H7 (cell line): ENCODE results near the gene PPP2R5C. TPM values are rescaled to one million over a fixed set of nuclear protein-coding genes. Genes with fewer than 3 reads are reported as not detected.

Source experiments
- DNase-seq: peaks from one replicate; pipeline ENCODE4 v3.0.0; 2012
- H3K27me3 ChIP-seq: 2 replicates; pipeline ENCODE4 v1.6.0; 2011; ENCODE audit warnings: mild to moderate bottlenecking, low read length; ENCODE audit not compliant: control insufficient read depth, insufficient read depth
- H3K36me3 ChIP-seq: replicated peaks from 2 replicates; pipeline ENCODE4 v1.5.1; 2011; ENCODE audit warnings: low read length; ENCODE audit not compliant: control insufficient read depth, insufficient read depth
- H3K4me3 ChIP-seq: 2 replicates; pipeline ENCODE4 v1.5.1; 2011; ENCODE audit warnings: low read depth, mild to moderate bottlenecking, control low read depth, low read length, moderate library complexity; ENCODE audit not compliant: insufficient read depth
- total RNA-seq: library from RNA; depleted of rRNA; stranded (reverse); fragments of >200 nt; shearing (Covaris generic); gene quantifications from 2 replicates; pipeline ENCODE4 v1.2.3, GENCODE V29; 2014

Gene PPP2R5C
- total RNA-seq, 1 experiment from 2014 or later: 46.7 TPM

GRCh38 chr14:101920271-101920670 is 158.8 kb downstream of the PPP2R5C start:
- H3K36me3 ChIP-seq: peaks cover 1% of the 10 kb centered on the region; the same call in 1 of the 2 replicates
- H3K4me3 ChIP-seq: no peak overlapping the region
- H3K27me3 ChIP-seq: no peaks in the 10 kb centered on the region
- DNase-seq: no peak

- Histone ChIP-seq H3K4me3 (no peak overlapping the region), H3K27me3 (no peaks in the 10 kb centered on the region), H3K36me3 (peaks cover 1% of the 10 kb centered on the region; the same call in 1 of the 2 replicates)
- DNase-seq: no peak
These were observed 161.4 kb downstream of the PPP2R5C start for GRCh38 chr14:101922866-101923265.

- Histone ChIP-seq H3K36me3 (peaks cover 1% of the 10 kb centered on the region; the same call in 1 of the 2 replicates), H3K4me3 (no peak overlapping the region), H3K27me3 (no peaks in the 10 kb centered on the region)
- DNase-seq: no peak
These were observed 163.6 kb downstream of the PPP2R5C start for GRCh38 chr14:101925152-101925551.

- no peak overlapping the region for H3K4me3 ChIP-seq
- H3K36me3 ChIP-seq: peaks cover 1% of the 10 kb centered on the region; the same call in 1 of the 2 replicates
- no peaks in the 10 kb centered on the region for H3K27me3 ChIP-seq
- DNase-seq: no peak
These were observed 164.6 kb downstream of the PPP2R5C start for GRCh38 chr14:101926085-101926484.

GRCh38 chr14:101926620-101927019 is 165.1 kb downstream of the PPP2R5C start:
- no peak overlapping the region for H3K4me3 ChIP-seq
- DNase-seq: no peak
- H3K27me3 ChIP-seq: no peaks in the 10 kb centered on the region
- H3K36me3 ChIP-seq: peaks cover 1% of the 10 kb centered on the region; the same call in 1 of the 2 replicates

- Histone ChIP-seq H3K36me3 (no peaks in the 10 kb centered on the region; the same call in 1 of the 2 replicates), H3K4me3 (no peak overlapping the region), H3K27me3 (no peaks in the 10 kb centered on the region)
- DNase-seq: no peak
These were observed 166.3 kb downstream of the PPP2R5C start for GRCh38 chr14:101927859-101928258.

GRCh38 chr14:101928415-101928841 is 166.9 kb downstream of the PPP2R5C start:
- no peaks in the 10 kb centered on the region for H3K27me3 ChIP-seq
- H3K36me3 ChIP-seq: no peaks in the 10 kb centered on the region
- H3K4me3 ChIP-seq: no peak overlapping the region
- DNase-seq: no peak

DNA sequence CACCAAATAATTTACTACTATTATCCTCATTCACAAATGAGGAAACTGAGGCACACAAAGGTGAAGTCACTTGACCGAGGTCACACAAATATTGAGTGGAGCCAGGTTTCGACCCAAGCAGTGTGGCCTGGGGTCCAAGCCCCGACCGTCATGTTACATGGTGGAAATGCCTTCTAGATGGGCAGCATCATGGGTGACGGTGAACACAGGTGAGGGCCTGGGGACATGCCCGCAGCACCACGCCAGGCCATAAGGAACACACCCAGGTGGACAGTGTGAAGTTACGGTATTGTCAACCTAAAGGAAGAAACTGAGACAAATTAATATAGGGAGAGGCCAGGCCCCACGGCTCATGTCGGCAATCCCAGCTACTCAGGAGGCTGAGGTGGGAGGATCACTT is 167.6 kb downstream of the PPP2R5C start:
- Histone ChIP-seq H3K36me3 (no peaks in the 10 kb centered on the region), H3K27me3 (no peaks in the 10 kb centered on the region), H3K4me3 (no peak overlapping the region)
- no peak for DNase-seq

- Histone ChIP-seq H3K27me3 (no peaks in the 10 kb centered on the region), H3K36me3 (no peaks in the 10 kb centered on the region), H3K4me3 (no peak overlapping the region)
- no peak for DNase-seq
These were observed 168.4 kb downstream of the PPP2R5C start for GRCh38 chr14:101929946-101930345.

GRCh38 chr14:101932673-101933072 is 171.2 kb downstream of the PPP2R5C start:
- no peak for DNase-seq
- Histone ChIP-seq H3K4me3 (no peak overlapping the region), H3K36me3 (no peaks in the 10 kb centered on the region), H3K27me3 (no peaks in the 10 kb centered on the region)

DNA sequence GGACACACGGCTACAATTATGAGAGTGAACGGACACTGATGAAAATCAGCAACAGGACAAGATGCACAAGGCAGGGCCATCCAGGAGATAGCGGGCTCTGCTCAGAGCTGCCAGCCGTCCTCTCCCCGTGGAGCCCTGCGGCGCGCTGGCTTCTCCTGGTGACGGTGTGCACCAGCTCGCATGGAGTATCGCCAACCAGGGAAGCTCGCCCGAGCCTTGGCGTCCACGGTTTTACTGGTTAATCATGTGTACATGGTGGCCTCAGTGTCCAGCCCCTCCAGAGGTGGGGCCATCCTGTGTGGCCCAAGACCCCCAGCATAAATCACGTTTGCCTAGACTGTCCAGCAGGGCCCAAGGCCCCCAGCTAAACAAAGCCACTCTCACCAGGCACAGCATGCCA is 171.7 kb downstream of the PPP2R5C start:
- Histone ChIP-seq H3K27me3 (peaks cover 2% of the 10 kb centered on the region; the same call in 1 of the 2 replicates), H3K4me3 (no peak overlapping the region), H3K36me3 (no peaks in the 10 kb centered on the region)
- no peak for DNase-seq

DNA sequence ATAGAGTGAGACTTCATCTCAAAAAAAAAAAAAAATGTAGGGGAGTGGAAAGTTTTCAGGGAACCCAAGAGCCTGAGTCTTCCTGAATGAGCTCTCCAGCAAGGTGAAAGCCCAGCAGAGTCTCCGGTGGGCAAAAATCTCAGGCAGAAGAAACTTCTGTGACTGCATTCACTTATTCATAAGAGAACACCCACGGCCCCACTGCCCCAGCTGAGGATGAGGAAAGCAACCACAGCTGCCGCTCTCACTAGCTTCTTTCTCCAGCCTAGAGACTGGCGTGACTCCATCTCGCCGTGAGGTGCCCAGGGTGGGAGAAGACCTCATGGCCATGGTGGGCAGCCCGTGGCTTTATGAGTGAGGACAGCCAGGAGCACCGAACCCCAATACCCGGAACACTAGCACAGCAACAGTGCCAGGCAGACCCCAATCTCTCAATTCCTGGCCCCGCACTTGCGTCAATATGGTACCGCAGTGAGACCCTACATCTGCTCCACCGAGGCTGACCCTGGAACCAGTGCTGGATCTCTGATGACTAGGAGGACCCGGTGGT is 173.2 kb downstream of the PPP2R5C start:
- Histone ChIP-seq H3K4me3 (no peak overlapping the region), H3K27me3 (peaks cover 6% of the 10 kb centered on the region), H3K36me3 (no peaks in the 10 kb centered on the region)
- no peak for DNase-seq

GRCh38 chr14:101937926-101938767 is 176.6 kb downstream of the PPP2R5C start:
- H3K4me3 ChIP-seq: no peak overlapping the region
- no peak for DNase-seq
- no peaks in the 10 kb centered on the region for H3K36me3 ChIP-seq
- peaks cover 19% of the 10 kb centered on the region for H3K27me3 ChIP-seq

GRCh38 chr14:101939646-101940170 is 178.2 kb downstream of the PPP2R5C start:
- Histone ChIP-seq H3K36me3 (no peaks in the 10 kb centered on the region), H3K4me3 (no peak overlapping the region), H3K27me3 (peaks cover 32% of the 10 kb centered on the region)
- no peak for DNase-seq

- no peak for DNase-seq
- H3K4me3 ChIP-seq: no peak overlapping the region
- H3K27me3 ChIP-seq: peaks cover 35% of the 10 kb centered on the region
- no peaks in the 10 kb centered on the region for H3K36me3 ChIP-seq
These were observed 182.9 kb downstream of the PPP2R5C start for GRCh38 chr14:101944451-101944850.
